Measurements from ENCODE around the gene TTC39C.
A peak's percentile ranks its signal among the peaks of the same experiment; 100 is the strongest.
"Not testable (repeated sequence)": the region's sequence is repeated elsewhere in the genome, so short reads cannot be mapped to it uniquely, and the experiment has no call there.

TTC39C gene

DNA sequence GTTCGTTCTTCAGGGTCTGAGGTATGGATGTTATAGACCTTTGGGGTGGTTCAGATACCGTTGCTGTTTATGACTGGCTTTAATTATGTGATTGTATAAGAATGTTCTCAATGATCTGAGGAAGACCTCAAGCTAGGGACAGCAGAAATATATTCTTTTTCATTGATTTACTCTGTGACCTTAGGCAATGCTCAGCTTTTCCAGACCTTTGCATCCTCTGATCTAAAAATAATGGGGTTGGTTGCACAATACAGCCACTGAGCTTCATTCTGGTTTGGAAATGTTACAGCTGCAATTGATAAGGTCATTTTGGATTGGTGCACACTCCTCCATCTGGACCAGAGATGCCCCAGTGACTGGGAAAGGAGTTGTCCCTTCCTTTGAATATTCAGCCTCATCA lies 107.1 kb downstream of the TTC39C start:
- no peak for DNase-seq (ENCODE audit: low read depth in 3 of 3, low spot score in 1 of 3)

DNA sequence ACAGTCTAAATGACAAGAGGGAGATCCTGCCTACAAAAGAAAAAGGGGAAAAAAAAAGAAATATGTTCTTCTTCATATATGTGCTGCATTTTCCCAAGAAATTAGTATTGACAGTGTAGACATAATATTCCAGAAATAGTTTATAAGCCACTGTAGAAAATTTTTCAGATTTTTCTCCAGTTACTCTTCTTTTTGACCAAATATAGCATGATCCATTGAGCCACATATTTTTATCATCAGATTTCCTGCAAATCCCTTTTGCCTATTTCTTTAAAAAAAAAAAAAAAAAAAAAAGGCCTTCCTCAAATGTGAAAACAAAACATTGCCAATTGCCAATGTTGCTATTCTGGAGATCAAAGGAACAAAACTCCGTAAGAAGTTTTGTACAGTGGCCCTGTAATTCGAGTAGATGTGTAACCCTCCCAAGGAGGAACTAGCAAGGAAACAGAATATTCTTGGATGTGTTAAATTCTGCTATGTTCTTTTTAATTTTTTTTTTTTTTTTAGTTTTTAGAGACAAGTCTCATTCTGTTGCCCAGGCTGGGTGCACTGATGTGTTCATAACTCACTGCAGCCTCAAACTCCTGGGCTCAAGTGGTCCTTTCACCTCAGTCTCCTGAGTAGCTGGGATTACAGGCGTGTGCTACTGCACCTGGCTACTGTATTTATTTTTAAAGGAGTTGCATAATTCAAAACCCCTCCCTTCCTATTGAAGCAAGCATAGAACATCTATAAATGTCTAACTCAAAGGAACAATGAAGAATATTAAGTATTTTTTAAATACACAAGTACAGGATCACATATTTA lies 111.8 kb downstream of the TTC39C start:
- no peak for DNase-seq (ENCODE audit: low read depth in 3 of 3, low spot score in 1 of 3)

DNA sequence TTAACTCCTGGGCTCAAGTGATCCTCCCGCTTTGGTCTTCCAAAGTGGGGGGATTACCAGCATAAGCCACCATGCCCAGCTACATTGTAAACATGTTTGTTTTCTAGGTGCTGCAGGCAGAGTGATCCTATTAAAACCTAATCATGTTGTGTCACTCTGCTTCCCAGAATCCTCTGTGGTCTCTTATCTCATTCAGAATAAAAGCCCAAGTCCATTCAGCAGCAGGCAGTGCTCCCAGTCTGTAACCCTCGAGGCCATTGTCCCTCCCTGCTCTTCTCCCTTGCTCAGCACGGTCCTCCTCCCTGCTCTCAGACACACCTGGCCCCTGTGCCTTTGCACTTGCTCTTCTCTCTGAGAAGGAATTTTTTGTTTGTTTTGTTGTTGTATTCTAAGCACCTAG lies 113.2 kb downstream of the TTC39C start:
- DNase-seq (ENCODE audit: low read depth in 3 of 3, low spot score in 1 of 3) = no peak

DNA sequence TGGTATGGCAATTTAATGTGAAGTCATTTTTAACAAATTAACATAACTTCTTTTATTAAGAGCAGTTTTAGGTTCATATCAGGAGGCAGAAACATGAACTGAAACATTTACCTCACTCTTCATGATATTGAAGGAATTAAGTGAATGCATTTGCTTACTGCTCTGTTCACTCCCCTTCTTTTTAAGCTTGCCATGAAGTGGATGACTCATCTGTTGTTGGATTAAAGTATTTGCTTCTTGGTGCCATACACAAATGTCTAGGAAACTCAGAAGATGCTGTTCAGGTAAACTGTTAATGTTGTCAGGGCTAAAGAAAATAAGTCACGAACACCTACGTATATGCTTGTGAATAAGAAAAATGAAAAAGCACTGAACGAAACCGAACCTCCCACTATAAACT lies 114.1 kb downstream of the TTC39C start:
- DNase-seq (ENCODE audit: low read depth in 3 of 3, low spot score in 1 of 3) = no peak

DNA sequence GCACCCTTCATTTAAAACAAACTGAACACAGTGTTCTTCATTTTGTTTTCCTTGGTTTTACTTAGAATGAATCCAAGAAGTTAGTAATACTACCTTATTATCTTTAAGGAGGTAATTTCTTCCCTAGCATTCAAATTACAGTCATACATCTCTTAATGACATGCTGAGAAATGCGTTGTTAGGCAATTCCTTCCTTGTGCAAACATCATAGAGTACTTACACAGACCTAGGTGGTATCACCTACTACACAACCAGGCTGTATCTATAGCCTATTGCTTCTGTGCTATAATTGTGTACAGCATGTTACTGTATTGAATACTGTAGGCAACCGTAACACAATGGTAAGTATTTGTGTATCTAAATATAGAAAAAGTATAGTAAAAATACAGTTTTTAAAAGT lies 115.9 kb downstream of the TTC39C start:
- no peak for DNase-seq (ENCODE audit: low read depth in 3 of 3, low spot score in 1 of 3)

DNA sequence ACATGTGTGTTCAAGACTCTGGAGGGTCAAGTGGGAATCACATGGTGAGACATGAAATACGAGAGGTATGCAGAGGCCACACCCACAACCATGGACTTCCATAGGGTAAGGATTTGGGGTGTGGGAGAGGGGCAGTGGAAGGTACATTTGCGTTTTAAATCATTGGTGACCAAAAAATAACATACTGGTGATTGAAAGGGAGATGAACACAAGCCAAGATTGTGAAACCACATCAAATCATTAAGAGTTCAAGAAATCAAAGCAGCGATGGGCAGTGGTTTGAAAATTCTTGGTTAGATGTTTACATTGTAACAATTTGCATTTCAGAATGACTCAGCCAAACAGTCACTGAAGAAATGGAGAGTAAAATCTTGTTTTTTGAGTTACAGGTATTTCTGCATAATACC lies 122.4 kb downstream of the TTC39C start:
- DNase-seq (ENCODE audit: low read depth in 3 of 3, low spot score in 1 of 3) = no peak

DNA sequence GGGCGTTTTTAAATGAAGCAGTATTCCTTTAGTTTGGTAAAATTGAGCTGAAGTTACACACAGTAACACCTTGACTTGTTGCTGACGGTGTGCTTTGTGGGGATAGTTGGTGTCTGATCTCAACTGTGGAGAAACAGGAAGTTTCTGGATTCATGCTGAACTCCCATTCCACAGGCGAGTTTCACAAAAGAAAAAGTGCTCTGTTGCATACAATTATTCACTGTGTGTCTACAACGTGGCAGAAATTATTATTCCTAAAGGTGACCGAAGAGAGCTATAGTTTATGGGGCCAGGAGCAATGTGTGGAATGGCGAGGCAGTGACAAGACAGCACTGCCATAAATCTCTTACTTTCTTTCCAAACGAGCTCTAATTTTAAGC lies 123.8 kb downstream of the TTC39C start:
- DNase-seq (ENCODE audit: low read depth in 3 of 3, low spot score in 1 of 3) = no peak

DNA sequence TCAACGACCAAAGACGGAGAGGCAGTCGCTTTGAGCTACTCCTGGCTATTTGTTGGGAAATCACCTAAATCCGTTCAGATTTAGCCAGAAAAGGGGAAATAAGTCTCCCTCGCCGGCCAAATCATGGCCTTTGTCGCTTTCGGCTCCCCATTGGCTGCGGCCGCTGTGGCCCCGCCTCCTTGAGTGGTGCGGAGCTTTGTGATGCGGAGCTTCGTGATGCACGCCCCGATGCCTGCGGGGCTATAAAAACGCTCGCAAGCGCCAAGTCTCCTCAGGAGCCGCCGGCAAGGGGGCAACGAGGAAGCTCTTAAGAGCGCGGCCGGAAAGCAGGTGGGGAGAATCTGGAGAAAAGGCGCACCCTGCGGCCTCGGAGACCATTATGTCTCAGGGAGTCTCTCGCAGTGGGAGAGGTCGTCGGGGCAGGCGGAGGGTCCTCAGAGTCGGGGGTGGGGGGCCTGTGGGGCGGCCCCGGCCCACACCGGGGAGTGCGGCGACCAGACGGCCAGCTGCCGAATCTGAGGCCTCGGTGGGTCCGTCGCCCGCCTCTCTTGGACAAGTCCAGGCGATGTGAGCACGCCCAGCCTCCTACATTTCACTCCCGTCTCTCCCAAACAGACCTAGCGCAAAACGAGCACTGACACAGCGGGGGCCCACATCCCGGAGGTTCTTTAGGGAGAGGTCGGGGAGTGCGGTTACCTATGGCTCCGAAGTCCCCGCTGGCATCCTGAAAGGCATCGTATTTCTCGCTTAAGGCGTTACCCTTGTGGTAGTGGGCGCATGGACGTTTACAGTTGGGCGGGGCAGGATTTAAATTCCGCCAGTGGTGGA lies 124.4 kb downstream of the TTC39C start, which contains the start of gene CABYR:
CABYR (plus strand) TSS at position 274 of the 828 bp plus-strand sequence. CDS start 4,053 bp downstream, outside the sequence.
- peak; percentile 36 to 58 (median 43) for DNase-seq (ENCODE audit: low read depth in 3 of 3, low spot score in 1 of 3)

DNA sequence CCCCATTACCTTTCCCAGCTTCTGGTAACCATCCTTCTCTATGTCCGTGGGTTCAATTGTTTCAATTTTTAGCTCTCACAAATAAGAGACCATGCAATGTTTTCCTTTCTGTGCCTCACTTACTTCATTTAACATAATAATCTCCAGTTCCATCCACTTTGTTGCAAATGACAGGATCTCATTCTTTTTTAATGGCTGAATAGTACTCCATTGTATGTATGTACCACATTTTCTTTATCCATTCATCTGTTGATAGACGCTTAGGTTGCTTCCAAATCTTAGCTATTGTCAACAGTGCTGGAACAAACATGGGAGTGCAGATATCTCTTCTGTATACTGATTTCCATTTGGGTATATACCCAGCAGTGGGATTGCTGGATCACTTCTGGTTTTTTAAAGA lies 126.1 kb downstream of the TTC39C start:
- no peak for DNase-seq (ENCODE audit: low read depth in 3 of 3, low spot score in 1 of 3)

DNA sequence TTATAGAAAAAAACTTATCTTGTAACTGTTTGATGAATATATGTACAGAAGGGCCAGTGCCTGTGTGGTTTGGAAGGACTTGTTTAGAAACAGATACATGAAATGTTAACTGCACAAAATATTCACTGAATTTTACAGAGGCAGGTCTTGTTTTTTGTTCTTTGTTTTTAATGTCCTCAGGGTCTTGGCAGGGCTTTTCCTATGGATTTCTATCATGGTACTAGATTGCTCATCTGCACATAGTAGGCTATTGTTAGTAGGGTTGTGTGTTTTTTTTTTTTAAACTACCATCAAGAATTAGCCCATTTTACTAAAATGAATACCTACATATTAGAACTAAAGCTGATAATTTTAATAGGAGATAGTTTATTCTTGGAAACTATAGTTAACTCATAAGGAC lies 127.8 kb downstream of the TTC39C start:
- DNase-seq (ENCODE audit: low read depth in 3 of 3, low spot score in 1 of 3) = no peak

DNA sequence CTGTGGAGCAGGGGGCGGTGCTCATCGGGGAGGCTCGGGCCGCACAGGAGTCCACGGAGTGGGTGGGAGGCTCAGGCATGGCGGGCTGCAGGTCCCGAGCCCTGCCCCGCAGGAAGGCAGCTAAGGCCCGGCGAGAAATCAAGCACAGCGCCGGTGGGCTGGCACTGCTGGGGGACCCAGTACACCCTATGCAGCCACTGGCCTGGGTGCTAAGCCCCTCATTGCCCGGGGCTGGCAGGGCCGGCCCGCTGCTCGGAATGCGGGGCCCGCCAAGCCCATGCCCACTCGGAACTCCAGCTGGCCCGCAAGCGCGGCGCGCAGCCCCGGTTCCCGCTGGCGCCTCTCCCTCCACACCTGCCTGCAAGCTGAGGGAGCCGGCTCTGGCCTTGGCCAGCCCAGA lies 135.0 kb downstream of the TTC39C start:
- not testable (repeated sequence) for DNase-seq (ENCODE audit: low read depth in 3 of 3, low spot score in 1 of 3)

DNA sequence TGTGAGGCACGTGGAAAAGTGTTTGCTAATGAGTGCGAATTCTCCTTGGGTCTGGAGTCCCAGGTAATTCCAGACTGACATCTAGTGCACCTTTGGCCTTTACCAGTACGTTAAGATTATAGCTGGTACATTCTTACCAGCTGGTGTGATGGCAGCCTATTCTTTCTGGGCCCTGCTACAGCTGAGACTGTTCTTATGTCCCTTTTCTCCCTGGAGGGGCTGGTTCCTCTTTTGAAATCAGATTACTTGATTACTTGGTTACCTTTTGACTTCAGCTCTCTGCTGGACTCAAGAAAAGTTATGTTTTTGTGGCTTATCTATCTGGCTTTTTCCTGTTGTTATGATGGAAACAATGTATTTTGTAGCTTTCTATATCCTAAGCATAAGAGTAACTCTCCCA lies 138.8 kb downstream of the TTC39C start:
- no peak for DNase-seq (ENCODE audit: low read depth in 3 of 3, low spot score in 1 of 3)

DNA sequence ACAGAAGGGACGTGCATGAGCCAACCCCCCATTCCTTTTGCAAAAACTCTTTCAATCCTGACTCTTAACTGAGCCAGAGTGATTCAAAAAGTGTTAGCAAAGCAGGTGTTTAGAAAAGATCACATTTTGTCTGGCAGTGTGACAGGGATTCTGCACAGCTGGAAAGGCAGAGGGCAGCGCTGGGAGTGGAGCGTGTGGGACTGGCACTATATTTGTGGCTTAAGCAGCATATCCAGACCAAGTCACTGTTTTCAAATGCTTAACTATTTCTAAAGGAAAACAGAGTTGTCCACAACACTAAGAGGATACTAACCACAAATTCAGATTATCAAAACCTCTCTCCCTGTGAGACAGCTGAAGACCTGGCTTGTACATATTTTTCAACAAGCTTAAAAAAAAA lies 143.3 kb downstream of the TTC39C start:
- no peak for DNase-seq (ENCODE audit: low read depth in 3 of 3, low spot score in 1 of 3)

DNA sequence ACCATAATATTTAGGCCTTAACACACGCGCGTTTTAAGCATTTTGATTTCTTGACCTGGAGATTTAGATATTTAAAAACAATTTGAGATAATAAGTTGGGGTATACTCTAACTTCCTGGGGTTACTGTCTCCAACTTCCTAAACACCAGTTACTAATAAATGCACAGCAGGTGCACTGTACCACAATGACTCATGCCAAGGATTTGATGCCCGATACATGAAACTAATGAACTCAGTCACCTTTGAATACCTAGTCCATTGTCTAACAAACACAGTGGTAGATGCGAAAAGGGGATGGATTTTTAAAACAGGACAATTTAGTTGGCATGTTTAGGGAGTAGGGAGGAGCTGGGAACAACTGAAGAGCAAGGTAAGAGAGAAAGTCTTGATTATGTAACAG lies 145.5 kb downstream of the TTC39C start:
- DNase-seq (ENCODE audit: low read depth in 3 of 3, low spot score in 1 of 3) = no peak

DNA sequence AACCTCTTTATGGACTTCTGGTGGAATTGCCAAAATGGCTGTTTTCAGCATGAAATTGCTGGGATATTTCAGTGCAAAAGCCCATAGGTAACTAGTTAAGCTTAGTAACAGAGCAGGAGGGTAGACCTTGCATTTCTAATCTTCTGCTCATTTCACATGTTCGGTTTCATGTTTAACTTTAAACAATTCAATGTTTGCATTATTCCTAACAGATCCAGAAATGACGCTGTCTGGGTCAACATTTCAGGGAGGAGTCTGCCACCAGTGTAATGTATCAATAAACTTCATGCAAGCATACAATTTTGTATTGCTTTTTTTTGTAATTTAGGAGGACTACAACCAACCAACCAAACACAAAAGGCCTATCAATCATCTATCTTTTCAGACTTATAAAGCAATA lies 146.8 kb downstream of the TTC39C start:
- no peak for DNase-seq (ENCODE audit: low read depth in 3 of 3, low spot score in 1 of 3)

DNA sequence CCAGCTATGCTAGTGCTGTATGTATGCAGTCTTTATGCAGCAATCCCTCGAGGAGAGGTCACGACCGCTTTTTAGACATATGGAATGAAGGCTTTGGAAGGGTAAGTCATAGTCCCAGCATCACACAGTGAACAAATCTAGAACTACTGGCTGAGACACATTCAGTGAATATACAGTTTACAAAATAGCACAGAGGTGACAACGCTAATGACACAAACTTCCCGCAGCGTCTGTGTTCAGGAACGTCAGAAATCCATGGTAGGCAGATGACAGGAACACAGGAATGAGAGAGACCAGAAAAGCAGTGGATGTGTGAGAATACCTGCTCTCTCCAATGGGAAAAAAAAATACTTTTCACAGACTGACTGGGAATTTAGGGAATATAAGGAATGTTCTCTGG lies 153.9 kb downstream of the TTC39C start:
- DNase-seq (ENCODE audit: low read depth in 3 of 3, low spot score in 1 of 3) = no peak

DNA sequence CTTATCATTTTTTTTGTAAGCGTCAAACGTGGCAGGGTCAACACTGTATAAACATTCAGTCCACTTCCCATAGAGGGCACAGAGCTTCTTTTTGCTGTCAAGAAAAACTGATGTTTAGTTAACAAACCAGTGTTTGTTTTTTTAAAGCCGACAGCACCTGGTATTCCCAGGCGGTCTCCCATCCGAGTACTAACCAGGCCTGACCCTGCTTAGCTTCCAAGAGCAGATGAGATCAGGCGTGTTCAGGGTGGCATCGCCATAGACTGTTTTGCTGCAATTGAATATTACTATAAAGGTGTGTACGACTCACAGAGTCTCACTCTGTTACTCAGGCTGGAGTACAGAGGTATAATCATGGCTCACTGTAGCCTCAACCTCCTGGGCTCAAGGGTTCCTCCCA lies 155.8 kb downstream of the TTC39C start:
- DNase-seq (ENCODE audit: low read depth in 3 of 3, low spot score in 1 of 3) = no peak

DNA sequence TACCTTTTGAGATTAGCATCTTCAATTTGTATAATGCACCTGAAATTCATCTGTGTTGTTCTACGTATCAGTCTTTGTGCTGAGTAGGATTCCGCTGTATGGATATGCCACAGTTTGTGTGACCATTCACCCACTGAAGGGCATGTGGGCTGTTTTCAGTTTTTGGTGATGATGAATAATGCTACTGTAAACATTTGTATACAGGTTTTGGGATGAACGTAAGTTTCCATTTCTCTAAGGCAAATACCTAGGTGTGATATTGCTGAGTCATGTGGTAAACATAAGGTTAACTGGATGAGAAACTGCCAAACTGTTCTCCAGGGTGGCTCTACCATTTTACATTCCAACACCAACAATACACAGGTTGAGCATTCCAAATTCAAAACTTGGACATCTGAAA lies 159.4 kb downstream of the TTC39C start:
- DNase-seq (ENCODE audit: low read depth in 3 of 3, low spot score in 1 of 3) = no peak

DNA sequence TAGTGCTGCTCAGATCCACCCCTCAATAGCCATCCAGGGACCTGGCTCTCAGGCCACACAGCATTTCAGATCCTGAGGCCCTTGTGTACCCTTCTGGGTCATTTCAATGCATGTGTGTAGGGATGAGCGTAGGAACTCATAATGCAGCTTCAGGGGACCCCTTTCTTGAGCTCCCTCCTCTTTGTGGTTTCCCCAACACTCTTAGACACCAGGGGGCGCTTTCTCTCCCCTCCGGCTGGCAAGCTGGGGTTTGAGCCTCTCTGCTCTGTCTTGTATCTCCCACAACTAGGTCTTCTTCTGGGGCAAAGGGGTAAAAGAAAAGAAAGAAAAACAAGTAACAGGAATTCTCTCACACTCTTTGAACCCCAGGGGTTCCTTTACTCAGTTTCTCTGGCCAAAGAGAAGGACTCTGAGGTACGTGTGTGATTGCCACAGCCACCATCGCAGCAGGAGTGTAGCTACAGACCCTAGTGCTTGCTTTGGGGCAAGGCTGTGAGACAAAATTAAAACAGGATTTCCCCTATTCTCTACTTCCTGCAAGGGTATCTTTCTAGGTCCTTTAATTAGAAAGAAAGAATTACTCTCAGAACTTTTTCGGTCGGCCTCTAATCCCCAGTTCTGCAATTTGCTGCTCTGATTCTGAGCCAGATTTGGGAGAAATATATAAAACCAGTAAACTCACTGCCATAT lies 162.3 kb downstream of the TTC39C start:
- DNase-seq (ENCODE audit: low read depth in 3 of 3, low spot score in 1 of 3) = peak in 1 of 3 donors; percentile 24

DNA sequence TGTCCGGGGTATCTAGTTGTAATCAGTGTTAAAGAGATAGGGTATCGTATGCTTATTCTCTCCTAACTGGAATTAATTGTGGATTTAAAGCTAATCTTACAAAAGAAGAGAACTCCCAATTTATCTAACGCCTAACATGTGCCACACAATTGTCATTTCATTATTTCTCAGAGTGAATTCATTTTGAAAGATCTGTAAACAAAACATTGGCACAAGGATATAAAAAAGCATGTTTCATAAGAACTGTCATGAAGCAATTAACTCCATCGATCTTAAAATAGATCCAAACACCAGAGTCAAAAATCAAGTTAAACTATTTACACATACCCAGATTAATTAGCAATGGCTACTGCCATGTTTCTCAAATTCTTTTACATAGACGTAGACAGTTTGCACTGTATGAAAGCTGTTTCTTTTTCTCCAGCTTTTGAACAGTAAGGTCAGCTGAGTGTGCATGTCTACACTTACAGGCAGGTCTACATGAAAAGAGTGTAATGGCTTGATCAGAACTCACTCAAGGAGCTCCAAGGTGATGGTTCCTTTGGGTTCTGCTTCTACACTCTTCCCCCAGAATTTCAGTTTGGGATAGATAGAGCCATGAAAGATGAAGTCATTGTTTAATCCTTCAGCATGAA lies 163.1 kb downstream of the TTC39C start:
- DNase-seq (ENCODE audit: low read depth in 3 of 3, low spot score in 1 of 3) = no peak

DNA sequence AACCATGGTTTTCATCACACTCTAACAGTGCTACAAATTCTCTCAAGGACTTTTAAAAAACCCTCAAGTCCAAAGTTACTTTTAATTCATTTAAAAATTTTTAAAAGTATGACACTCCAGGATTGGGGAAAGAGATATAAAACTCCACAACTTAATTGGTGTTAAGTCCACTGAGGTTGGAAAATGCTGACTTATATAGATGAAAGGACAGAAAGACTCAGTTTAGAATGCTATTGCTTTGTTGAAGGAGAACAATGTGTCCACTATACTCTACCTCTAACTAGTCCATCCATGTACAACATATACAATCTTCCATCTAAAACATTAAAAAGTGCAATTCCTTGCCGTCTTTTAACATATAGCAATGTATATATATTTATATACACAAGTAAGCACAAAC lies 165.5 kb downstream of the TTC39C start:
- DNase-seq (ENCODE audit: low read depth in 3 of 3, low spot score in 1 of 3) = no peak

Data from stimulated activated CD4-positive, alpha-beta T cell treated with anti-CD3 and anti-CD28 coated beads, TNF-alpha, amount 100 ng/mL, for 1 hour (primary cell).